HTR-8/SVneo (cell line): ENCODE results near the gene TENM4.
"Not testable (repeated sequence)": the region's sequence is repeated elsewhere in the genome, so short reads cannot be mapped to it uniquely, and the experiment has no call there.

Source experiments
- DNase-seq: peaks from one replicate; pipeline ENCODE4 v3.0.0; 2011; ENCODE audit warnings: low spot score, mixed read lengths; ENCODE audit not compliant: insufficient read length
- FAIRE-seq: peaks from 2 replicates; lab custom pipeline; 2011; peaks lifted over from hg19 to GRCh38; lab: Jason Lieb, UNC

TENM4 gene

GRCh38 chr11:78635814-78636506, 804.9 kb downstream of the TENM4 start:
- no peak for DNase-seq
- no peak for FAIRE-seq

GRCh38 chr11:78633516-78634310, 807.1 kb downstream of the TENM4 start:
- DNase-seq (no peak), FAIRE-seq (no peak)

GRCh38 chr11:78630561-78631303, 810.1 kb downstream of the TENM4 start:
- FAIRE-seq, result no peak

GRCh38 chr11:78630155-78630554, 810.7 kb downstream of the TENM4 start:
- FAIRE-seq, result no peak
- no peak for DNase-seq

More at GRCh38 chr11:78630561-78631303, 810.1 kb downstream of the TENM4 start:
- no peak for DNase-seq

- FAIRE-seq, result no peak
- no peak for DNase-seq
These were observed 818.2 kb downstream of the TENM4 start for GRCh38 chr11:78622666-78623065.

GRCh38 chr11:78620159-78620558, 820.7 kb downstream of the TENM4 start:
- DNase-seq (no peak), FAIRE-seq (no peak)

- no peak for FAIRE-seq
- no peak for DNase-seq
These were observed 825.1 kb downstream of the TENM4 start for GRCh38 chr11:78615724-78616123.

DNA sequence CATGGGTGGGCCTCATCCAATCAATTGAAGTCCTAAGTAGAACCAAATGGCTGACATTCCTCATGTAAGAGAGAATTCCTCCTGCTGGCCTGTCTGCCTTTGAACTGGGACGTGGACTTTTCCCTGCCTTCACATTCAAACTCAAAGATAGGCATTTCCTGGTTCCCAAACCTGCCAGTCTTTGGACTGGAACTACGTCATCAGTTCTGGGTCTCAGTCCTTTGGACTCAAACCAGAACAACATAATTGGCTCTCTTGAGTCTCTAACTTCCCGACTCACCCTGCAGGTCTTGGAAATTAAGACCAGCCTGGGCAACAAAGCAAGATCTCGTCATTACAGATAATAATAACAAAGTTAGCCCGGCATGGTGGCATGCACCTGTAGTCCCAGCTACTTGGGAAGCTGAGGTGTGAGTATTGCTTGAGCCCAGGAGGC, 827.4 kb downstream of the TENM4 start:
- FAIRE-seq (no peak), DNase-seq (no peak)

DNA sequence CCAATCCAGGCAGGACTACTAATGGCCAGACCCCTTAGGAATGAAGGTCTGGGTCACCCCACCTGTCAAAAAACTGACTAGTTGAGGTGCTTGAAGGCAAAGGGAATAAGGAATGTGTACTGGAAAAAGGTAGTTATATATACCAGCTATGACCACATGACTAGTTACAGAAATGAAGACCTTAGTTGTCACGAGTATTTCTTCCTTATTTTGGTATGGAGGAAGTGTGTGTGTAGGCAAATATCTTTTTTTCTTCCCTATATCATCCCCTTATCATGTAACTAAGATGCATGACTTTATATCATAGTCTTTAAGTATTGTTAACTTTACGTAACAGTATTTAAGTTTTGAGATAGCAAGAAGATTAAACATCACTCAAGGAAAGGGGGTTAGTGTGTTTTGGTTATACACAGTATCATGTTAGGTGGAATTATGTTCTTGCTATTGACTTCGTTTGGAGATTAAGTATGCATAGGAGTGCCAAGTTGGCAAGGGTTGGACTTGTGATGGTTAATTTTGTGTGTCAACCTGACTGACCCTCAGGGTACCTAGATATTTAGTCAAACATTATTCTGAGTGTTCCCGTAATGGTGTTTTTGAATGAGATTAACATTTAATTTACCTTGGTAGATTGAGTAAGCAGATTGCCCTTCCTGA, 828.0 kb downstream of the TENM4 start:
- FAIRE-seq, result no peak
- DNase-seq, result no peak

DNA sequence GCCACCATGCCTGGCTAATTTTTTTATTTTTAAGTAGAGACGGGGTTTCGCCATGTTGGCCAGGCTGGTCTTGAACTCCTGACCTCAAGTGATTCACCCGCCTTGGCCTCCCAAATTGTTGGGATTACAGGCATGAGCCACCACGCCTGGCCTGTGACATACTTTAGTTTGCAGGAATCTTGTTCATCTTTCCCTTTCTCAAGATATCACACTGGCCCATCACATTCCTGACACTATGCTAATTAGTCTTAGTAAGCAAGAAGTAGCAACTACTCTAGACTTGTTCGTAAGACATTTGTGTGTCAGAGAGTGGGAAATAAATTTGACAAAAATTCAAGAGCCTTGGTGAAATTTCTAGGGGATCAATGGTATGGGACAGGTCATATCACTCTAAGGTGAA, 831.5 kb downstream of the TENM4 start:
- not testable (repeated sequence) for DNase-seq, FAIRE-seq

- FAIRE-seq, result no peak
- DNase-seq, result no peak
These were observed 833.1 kb downstream of the TENM4 start for GRCh38 chr11:78607696-78608095.

DNA sequence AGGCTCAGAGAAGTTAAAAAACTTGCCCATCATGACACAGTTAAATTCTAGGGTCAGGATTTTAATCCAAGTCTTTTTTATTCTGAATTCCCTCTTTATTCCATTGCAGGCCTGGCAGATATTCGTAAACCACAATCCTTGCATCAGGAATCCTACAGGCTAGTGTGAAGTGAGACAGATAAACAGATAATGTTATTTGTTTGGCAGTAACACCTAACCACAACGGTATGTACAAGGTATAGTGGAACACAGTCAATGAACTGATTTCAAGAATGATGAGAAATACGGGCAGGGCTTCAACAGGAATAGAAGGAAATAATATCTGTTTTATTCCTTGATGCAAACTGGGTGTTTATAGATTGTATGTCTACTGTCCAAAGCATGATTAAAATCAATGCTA, 834.2 kb downstream of the TENM4 start:
- DNase-seq (no peak), FAIRE-seq (no peak)

GRCh38 chr11:78605296-78605695, 835.5 kb downstream of the TENM4 start:
- FAIRE-seq (no peak), DNase-seq (no peak)

DNA sequence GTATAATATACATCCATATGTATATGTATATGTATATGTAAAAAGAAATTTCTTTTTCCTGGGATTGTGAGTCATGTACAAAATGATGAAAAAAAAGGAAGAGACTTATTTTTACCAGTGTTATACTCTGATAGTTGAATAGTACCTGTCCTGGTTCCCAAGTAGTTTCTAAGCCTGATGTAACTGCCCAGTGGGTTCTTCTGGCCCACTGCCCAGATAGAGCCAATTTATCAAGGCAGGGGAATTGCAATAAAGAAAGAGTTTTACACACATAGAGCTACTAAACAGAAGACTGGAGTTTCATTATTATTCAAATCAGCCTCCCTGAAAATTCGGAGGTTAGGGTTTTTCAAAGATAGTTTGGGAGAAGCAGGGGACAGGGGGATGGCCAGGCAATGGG, 837.0 kb downstream of the TENM4 start:
- FAIRE-seq (no peak), DNase-seq (no peak)
